Uterus (tissue), 4 donors: Measurements from ENCODE around the gene ST8SIA5. TPM values are rescaled to one million over a fixed set of nuclear protein-coding genes. Genes with fewer than 3 reads are reported as not detected.

Experiments used
- DNase-seq, 2 donors: peaks; one replicate each; pipeline ENCODE4 v3.0.0-alpha.2; 2019 to 2020
- H3K27ac ChIP-seq, 2 donors: fragments of 200-600 bp; sonication (generic); 1 replicate in 1 of 2; 2 replicates in 1 of 2; pipeline ENCODE4 v1.5.1; 2016 to 2018
- H3K27me3 ChIP-seq, 2 donors: fragments of 200-600 bp; sonication (generic); one replicate each; pipeline ENCODE4 v1.5.1; 2018 to 2019; ENCODE audit warnings: control low read depth in 1 of 2
- H3K36me3 ChIP-seq, 2 donors: fragments of 200-600 bp; sonication (generic); one replicate each; pipeline ENCODE4 v1.5.1; 2019; ENCODE audit warnings: control low read depth in 1 of 2
- H3K4me1 ChIP-seq, 2 donors: fragments of 200-600 bp; sonication (generic); one replicate each; pipeline ENCODE4 v1.5.1; 2018 to 2019; ENCODE audit warnings: control low read depth in 1 of 2
- H3K4me3 ChIP-seq, 2 donors: fragments of 200-600 bp; sonication (generic); 1 replicate in 1 of 2; 2 replicates in 1 of 2; pipeline ENCODE4 v1.5.1; 2018 to 2019; ENCODE audit warnings: mild to moderate bottlenecking in 1 of 2
- H3K9me3 ChIP-seq, 2 donors: fragments of 200-600 bp; sonication (generic); one replicate each; pipeline ENCODE4 v1.5.1; 2019; ENCODE audit warnings: control low read depth in 1 of 2
- POLR2A ChIP-seq, 2 donors: fragments of 450-650 bp; IDR thresholded peaks; one replicate each; pipeline ENCODE4 v1.6.1; 2016; ENCODE audit warnings: antibody characterized with exemption in 2 of 2, mild to moderate bottlenecking in 1 of 2, moderate library complexity in 1 of 2
- intact Hi-C: fragments of 100-400 bp; cut with DNase I; formaldehyde crosslinking; loops from one replicate; pipeline ENCODE4 v1.15.1; 2023; ENCODE audit warnings: low total_unique reads
- total RNA-seq, 4 donors: library from RNA; depleted of rRNA in 3 of 4; stranded (reverse); fragments of >200 nt in 3 of 4; gene quantifications; one replicate each; pipeline versions ENCODE4 v1.1.0 to v1.2.4, GENCODE V29; 2014 to 2023
- TF ChIP-seq, protein P1 (sequence below), 4 experiments: fragments of 200-600 bp in 2 of 4; fragments of 450-650 bp in 2 of 4; sonication (generic) in 2 of 4; IDR thresholded peaks; one replicate each; pipeline ENCODE4 v1.5.1; 2016 to 2019; ENCODE audit warnings: antibody characterized with exemption in 4 of 4, mild to moderate bottlenecking in 2 of 4, moderate library complexity in 1 of 4
- donor health status: DM: yes; HTN: yes; CAD: no.

Gene ST8SIA5
- total RNA-seq, 4 donors from 2014 or later: 0.76 TPM; not detected in 3

- DNase-seq: no peak
- Histone ChIP-seq H3K36me3 (no peaks in the 10 kb centered on the region), H3K9me3 (no peaks in the 10 kb centered on the region), H3K4me3 (no peak overlapping the region), H3K27me3 (no peaks in the 10 kb centered on the region), H3K27ac (no peak overlapping the region), H3K4me1 (no peaks in the 10 kb centered on the region)
- intact Hi-C loops: no loop called here
- no peak for TF ChIP-seq POLR2A (IDR thresholded peaks at IDR 0.05)
- TF ChIP-seq, protein P1, sequence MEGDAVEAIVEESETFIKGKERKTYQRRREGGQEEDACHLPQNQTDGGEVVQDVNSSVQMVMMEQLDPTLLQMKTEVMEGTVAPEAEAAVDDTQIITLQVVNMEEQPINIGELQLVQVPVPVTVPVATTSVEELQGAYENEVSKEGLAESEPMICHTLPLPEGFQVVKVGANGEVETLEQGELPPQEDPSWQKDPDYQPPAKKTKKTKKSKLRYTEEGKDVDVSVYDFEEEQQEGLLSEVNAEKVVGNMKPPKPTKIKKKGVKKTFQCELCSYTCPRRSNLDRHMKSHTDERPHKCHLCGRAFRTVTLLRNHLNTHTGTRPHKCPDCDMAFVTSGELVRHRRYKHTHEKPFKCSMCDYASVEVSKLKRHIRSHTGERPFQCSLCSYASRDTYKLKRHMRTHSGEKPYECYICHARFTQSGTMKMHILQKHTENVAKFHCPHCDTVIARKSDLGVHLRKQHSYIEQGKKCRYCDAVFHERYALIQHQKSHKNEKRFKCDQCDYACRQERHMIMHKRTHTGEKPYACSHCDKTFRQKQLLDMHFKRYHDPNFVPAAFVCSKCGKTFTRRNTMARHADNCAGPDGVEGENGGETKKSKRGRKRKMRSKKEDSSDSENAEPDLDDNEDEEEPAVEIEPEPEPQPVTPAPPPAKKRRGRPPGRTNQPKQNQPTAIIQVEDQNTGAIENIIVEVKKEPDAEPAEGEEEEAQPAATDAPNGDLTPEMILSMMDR (IDR thresholded peaks at IDR 0.05): no peak
These were observed 120.7 kb downstream of the ST8SIA5 start for GRCh38 chr18:46636040-46636630.

DNA sequence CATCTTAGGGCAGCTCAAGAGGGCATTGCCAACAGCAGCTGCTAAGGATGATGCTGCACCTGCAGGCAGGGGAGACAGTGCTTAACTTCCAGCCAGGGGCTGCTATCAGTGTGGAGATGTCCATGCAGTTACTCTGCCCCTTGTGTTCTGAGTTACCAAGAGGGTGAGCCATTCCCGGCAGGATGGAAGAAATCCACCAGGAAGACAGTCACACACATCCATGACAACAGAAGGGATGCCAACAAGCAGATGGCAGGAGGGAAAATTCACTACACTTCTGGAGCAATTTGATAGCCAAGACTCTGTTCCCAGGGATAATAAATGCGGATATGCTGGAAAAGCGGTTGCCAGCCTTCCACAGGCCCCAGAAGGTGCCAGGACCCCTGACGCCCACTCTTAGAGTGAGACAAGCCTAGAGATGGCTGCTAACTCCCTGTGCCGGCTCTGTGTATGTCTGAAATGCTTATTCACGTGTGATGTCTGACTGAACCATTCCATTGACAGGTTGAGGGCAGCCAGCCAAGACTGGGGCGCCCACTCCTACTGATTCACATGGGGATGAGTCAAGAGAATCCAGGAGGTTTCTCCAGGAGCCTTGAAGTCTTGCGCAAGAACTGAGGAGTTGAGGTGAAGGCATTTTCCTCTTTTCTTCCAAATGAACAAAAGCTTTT is 124.3 kb downstream of the ST8SIA5 start:
- H3K4me3 ChIP-seq: no peak overlapping the region
- H3K36me3 ChIP-seq: no peaks in the 10 kb centered on the region
- H3K27ac ChIP-seq: no peak overlapping the region
- no peak for DNase-seq
- H3K9me3 ChIP-seq: no peaks in the 10 kb centered on the region
- intact Hi-C loops: no loop called here
- no peaks in the 10 kb centered on the region for H3K27me3 ChIP-seq
- TF ChIP-seq, protein P1 (IDR thresholded peaks at IDR 0.05): no peak
- no peaks in the 10 kb centered on the region for H3K4me1 ChIP-seq

- no peak for TF ChIP-seq POLR2A (IDR thresholded peaks at IDR 0.05)
- TF ChIP-seq, protein P1 (IDR thresholded peaks at IDR 0.05): no peak
- H3K9me3 ChIP-seq: no peaks in the 10 kb centered on the region
- H3K27ac ChIP-seq: no peak overlapping the region
- no peaks in the 10 kb centered on the region for H3K36me3 ChIP-seq
- no peak overlapping the region for H3K4me3 ChIP-seq
- H3K4me1 ChIP-seq: no peaks in the 10 kb centered on the region
- intact Hi-C loops: no loop called here
- H3K27me3 ChIP-seq: no peaks in the 10 kb centered on the region
- no peak for DNase-seq
These were observed 125.9 kb downstream of the ST8SIA5 start for GRCh38 chr18:46630991-46631390.

DNA sequence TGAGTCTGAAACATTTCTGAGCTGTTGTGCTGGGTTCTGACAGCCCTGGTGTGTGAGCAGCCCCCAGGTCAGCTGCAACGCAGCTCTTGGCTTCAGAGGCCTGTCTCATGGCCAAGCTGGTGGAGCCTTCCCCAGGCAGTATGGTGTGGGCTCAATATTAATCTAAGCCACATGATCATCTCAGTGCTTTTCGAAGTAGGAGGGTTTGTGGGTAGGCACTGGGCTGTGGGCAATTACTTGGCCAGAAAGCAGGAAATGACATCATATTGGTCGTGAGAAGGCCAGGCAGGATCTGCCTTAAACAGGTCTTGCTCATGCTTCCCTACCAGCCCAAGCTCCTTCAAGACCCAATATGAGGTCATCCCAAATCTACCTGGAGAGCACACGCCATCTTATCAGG is 126.7 kb downstream of the ST8SIA5 start:
- DNase-seq: no peak
- no peaks in the 10 kb centered on the region for H3K9me3 ChIP-seq
- intact Hi-C loops: no loop called here
- H3K27me3 ChIP-seq: no peaks in the 10 kb centered on the region
- TF ChIP-seq, protein P1 (IDR thresholded peaks at IDR 0.05): no peak
- TF ChIP-seq POLR2A (IDR thresholded peaks at IDR 0.05): no peak
- no peaks in the 10 kb centered on the region for H3K4me1 ChIP-seq
- no peak overlapping the region for H3K27ac ChIP-seq
- H3K4me3 ChIP-seq: no peak overlapping the region
- no peaks in the 10 kb centered on the region for H3K36me3 ChIP-seq

- Histone ChIP-seq H3K27ac (no peak overlapping the region), H3K36me3 (no peaks in the 10 kb centered on the region), H3K27me3 (no peaks in the 10 kb centered on the region), H3K4me3 (no peak overlapping the region), H3K9me3 (no peaks in the 10 kb centered on the region), H3K4me1 (no peaks in the 10 kb centered on the region)
- no peak for TF ChIP-seq POLR2A (IDR thresholded peaks at IDR 0.05)
- TF ChIP-seq, protein P1 (IDR thresholded peaks at IDR 0.05): no peak
- intact Hi-C loops: no loop called here
- no peak for DNase-seq
These were observed 127.5 kb downstream of the ST8SIA5 start for GRCh38 chr18:46629361-46629760.
